WTC11 (cell line): ENCODE measurements around the gene TMEM184A.

Source experiments
- CTCF ChIP-seq: fragments of 200-600 bp; IDR thresholded peaks from 2 replicates; pipeline ENCODE4 v1.8.0; 2022; ENCODE audit warnings: antibody characterized with exemption
- MXD4 ChIP-seq: fragments of 250-450 bp; sonication (Bioruptor Pico); IDR thresholded peaks from 2 replicates; pipeline ENCODE4 v1.8.0; 2021; ENCODE audit warnings: mild to moderate bottlenecking, moderate library complexity, borderline replicate concordance

- no peak for TF ChIP-seq MXD4 (CRISPR knock-in tag)
- TF ChIP-seq CTCF: no peak
Observed at GRCh38 chr7:1588978-1589377, 33.0 kb upstream of the TMEM184A start.
